Ascending aorta (tissue), 2 donors: ENCODE measurements around the gene PSMA2. TPM values are rescaled to one million over a fixed set of nuclear protein-coding genes. Genes with fewer than 3 reads are reported as not detected.

Source experiments
- DNase-seq, 2 donors: peaks; one replicate each; pipeline ENCODE4 v3.0.0-alpha.2; 2019; ENCODE audit warnings: low spot score in 2 of 2
- H3K27ac ChIP-seq, 2 donors: fragments of 200-600 bp; sonication (generic); one replicate each; pipeline ENCODE4 v1.5.1; 2016 to 2017; ENCODE audit warnings: mild to moderate bottlenecking in 1 of 2
- H3K27me3 ChIP-seq: fragments of 200-600 bp; sonication (generic); one replicate; pipeline ENCODE4 v1.5.1; 2017
- H3K36me3 ChIP-seq, 2 donors: fragments of 200-600 bp; sonication (generic); one replicate each; pipeline ENCODE4 v1.5.1; 2016
- H3K4me1 ChIP-seq, 2 donors: fragments of 200-600 bp; sonication (generic); one replicate each; pipeline ENCODE4 v1.5.1; 2016 to 2017; ENCODE audit warnings: mild to moderate bottlenecking in 1 of 2
- H3K4me3 ChIP-seq, 2 donors: fragments of 200-600 bp; sonication (generic); one replicate each; pipeline ENCODE4 v1.5.1; 2016 to 2017; ENCODE audit warnings: mild to moderate bottlenecking in 1 of 2
- H3K9me3 ChIP-seq, 2 donors: fragments of 200-600 bp; sonication (generic); one replicate each; pipeline ENCODE4 v1.5.1; 2016
- intact Hi-C: fragments of 100-400 bp; cut with DNase I; formaldehyde crosslinking; loops from one replicate; pipeline ENCODE4 v1.15.1; 2023
- total RNA-seq: library from RNA; depleted of rRNA; stranded (reverse); fragments of >200 nt; gene quantifications from one replicate; pipeline ENCODE4 v1.1.0, GENCODE V29; 2016
- TF ChIP-seq, protein P1 (sequence below), 3 experiments: fragments of 200-600 bp in 2 of 3; fragments of 450-650 bp in 1 of 3; sonication (generic) in 2 of 3; IDR thresholded peaks; one replicate each; pipeline ENCODE4 v1.5.1; 2016 to 2019; ENCODE audit warnings: antibody characterized with exemption in 3 of 3, mild to moderate bottlenecking in 1 of 3, moderate library complexity in 1 of 3

Gene PSMA2
- total RNA-seq, 1 donor from 2014 or later, result 61.4 TPM

DNA sequence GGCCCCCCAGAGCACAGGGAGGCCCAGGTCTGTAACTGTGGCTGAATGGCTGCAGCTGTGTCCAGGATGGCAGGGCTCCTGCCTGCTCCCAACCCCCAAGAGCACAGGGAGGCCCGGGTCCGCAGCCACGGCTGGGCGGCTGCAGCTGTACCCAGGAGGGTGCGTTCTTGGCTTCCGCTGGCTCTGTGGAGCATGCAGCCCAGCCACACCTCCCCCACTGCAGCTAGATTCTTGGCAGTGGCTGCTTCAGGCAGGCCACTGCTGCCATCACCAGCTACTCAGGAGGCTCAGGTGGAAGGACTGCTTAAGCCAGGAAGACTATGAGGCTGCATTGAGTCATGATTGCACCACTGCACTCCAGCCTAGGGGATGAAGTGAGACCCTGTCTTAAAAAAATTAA lies 48.0 kb downstream of the PSMA2 start:
- peaks cover 0 to 9% of the 10 kb centered on the region in 2 donors for H3K4me1 ChIP-seq
- no peak overlapping the region for H3K4me3 ChIP-seq
- TF ChIP-seq, protein P1, sequence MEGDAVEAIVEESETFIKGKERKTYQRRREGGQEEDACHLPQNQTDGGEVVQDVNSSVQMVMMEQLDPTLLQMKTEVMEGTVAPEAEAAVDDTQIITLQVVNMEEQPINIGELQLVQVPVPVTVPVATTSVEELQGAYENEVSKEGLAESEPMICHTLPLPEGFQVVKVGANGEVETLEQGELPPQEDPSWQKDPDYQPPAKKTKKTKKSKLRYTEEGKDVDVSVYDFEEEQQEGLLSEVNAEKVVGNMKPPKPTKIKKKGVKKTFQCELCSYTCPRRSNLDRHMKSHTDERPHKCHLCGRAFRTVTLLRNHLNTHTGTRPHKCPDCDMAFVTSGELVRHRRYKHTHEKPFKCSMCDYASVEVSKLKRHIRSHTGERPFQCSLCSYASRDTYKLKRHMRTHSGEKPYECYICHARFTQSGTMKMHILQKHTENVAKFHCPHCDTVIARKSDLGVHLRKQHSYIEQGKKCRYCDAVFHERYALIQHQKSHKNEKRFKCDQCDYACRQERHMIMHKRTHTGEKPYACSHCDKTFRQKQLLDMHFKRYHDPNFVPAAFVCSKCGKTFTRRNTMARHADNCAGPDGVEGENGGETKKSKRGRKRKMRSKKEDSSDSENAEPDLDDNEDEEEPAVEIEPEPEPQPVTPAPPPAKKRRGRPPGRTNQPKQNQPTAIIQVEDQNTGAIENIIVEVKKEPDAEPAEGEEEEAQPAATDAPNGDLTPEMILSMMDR (IDR thresholded peaks at IDR 0.05), result no peak
- no peaks in the 10 kb centered on the region for H3K27me3 ChIP-seq
- no peak overlapping the region for H3K27ac ChIP-seq
- peaks cover 0 to 2% of the 10 kb centered on the region in 2 donors for H3K36me3 ChIP-seq
- intact Hi-C loops, result no loop called here
- no peak for DNase-seq
- no peaks in the 10 kb centered on the region for H3K9me3 ChIP-seq

DNA sequence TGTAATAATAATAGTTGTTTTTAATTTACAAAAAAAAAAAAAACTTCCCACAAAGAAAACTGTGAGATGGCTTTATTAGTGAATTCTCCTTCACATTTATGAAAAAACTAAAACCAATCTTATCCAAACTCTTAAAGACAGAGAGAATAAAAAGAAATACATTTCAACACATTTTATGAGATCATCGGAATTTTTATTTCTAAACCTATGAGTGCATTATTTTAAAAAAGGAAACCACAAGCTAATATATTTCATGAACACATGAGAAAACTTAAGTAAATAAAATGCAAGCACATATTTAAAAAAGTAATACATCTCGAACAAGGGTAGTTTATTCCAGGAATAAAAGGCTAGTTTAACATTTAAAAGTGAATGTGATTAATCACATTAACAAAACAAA lies 51.6 kb downstream of the PSMA2 start:
- Histone ChIP-seq H3K4me3 (no peak overlapping the region), H3K27me3 (no peaks in the 10 kb centered on the region), H3K9me3 (no peaks in the 10 kb centered on the region), H3K27ac (no peak overlapping the region), H3K36me3 (peaks cover 0 to 2% of the 10 kb centered on the region in 2 donors), H3K4me1 (no peaks in the 10 kb centered on the region)
- TF ChIP-seq, protein P1 (IDR thresholded peaks at IDR 0.05), result no peak
- no peak for DNase-seq
- intact Hi-C loops, result no loop called here

DNA sequence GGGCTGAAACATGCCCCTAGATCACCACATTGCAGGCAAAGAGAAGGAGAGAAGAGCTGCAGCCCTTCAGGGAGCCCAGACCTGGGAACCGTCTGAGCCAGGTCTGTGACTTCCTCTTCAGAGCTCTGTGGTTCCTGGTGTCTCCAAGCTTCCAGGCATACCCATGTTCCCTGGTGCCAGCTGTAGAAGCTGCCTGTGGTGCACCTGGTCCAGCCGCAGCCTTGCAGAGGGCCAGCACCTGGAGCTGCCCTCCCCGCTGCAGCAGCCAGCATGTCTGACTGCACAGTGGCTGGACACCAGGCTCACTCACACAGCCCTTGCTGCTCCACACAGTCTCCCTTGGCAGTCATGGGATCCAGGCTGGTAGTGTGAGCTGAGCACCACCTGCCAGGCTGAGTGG lies 53.7 kb downstream of the PSMA2 start:
- Histone ChIP-seq H3K27ac (no peak overlapping the region), H3K4me1 (no peaks in the 10 kb centered on the region), H3K27me3 (no peaks in the 10 kb centered on the region), H3K4me3 (no peak overlapping the region), H3K9me3 (no peaks in the 10 kb centered on the region), H3K36me3 (peaks cover 0 to 2% of the 10 kb centered on the region in 2 donors)
- DNase-seq, result no peak
- intact Hi-C loops, result no loop called here
- TF ChIP-seq, protein P1 (IDR thresholded peaks at IDR 0.05), result no peak

DNA sequence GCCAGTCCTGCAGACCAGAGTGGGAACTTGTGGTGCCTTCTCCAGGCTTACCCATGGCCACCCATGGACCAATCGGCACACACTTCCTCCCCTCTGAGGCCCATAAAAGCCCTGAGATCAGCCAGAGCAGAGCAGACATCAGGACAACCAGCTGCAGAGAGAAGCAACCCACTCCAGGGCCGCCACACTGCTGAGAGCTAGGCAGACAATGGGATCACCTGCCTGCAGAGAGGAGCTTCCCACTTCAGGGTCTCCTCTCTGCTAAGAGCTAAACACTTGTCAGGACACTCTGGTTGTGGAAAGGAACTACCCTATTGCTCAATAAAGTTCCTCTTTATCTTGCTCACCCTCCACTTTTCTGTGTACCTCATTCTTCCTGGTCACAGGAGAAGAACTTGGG lies 54.1 kb downstream of the PSMA2 start:
- TF ChIP-seq, protein P1 (IDR thresholded peaks at IDR 0.05), result no peak
- intact Hi-C loops, result no loop called here
- Histone ChIP-seq H3K9me3 (no peaks in the 10 kb centered on the region), H3K4me1 (no peaks in the 10 kb centered on the region), H3K36me3 (peaks cover 0 to 2% of the 10 kb centered on the region in 2 donors), H3K27me3 (no peaks in the 10 kb centered on the region), H3K27ac (no peak overlapping the region), H3K4me3 (no peak overlapping the region)
- DNase-seq, result no peak

DNA sequence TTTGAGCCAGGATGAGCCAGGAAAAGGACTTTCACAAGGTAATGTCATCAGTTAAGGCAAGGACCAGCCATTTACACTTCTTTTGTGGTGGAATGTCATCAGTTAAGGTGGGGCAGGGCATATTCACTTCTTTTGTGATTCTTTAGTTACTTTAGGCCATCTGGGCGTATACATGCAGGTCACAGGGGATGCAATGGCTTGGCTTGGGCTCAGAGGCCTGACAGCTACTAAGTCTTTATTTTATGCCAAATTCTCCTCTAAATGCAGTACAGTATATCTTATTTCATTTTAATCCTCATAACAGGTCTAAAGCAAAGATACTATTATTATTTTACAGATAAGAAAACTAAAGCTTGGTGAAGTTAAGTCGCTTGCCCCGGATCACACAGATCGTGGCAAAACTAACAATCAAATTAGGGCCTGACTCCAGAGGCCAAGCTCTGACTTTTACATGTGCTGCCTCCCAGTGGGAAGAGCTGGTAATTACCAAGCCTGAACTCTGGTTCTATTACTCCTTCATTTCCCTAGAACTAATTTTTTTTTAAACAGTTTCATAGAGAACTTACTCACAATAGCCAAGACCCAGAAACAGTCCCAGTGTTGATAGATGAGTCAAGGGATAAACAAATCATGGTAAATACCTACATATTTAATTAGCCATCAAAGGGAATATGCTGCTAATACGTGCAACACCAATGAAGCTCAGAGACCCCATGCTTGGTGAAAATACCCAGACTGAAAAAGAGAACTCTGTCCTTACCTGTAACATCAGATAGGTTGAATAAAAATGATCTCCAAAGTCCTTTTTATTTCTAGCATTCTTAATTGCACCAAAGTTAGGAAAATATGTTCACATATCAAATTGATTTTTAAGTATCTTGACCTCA lies 55.5 kb downstream of the PSMA2 start:
- Histone ChIP-seq H3K4me1 (no peaks in the 10 kb centered on the region), H3K27ac (no peak overlapping the region), H3K9me3 (no peaks in the 10 kb centered on the region), H3K4me3 (no peak overlapping the region), H3K27me3 (no peaks in the 10 kb centered on the region), H3K36me3 (no peaks in the 10 kb centered on the region)
- TF ChIP-seq, protein P1 (IDR thresholded peaks at IDR 0.05), result peak; percentile 38 to 72 (median 71)
- intact Hi-C loops, result no loop called here
- DNase-seq, result no peak
